Keratinocyte (primary cell): Measurements from ENCODE around the gene MOSMO. TPM values are rescaled to one million over a fixed set of nuclear protein-coding genes. Genes with fewer than 3 reads are reported as not detected.

Experiments
- DNase-seq: peaks from one replicate; pipeline ENCODE4 v3.0.0-alpha.2; 2011; ENCODE audit warnings: low read depth, missing footprints, low spot score
- FAIRE-seq: peaks from 2 replicates; lab custom pipeline; 2011; peaks lifted over from hg19 to GRCh38; lab: Jason Lieb, UNC
- H2AFZ ChIP-seq: 2 replicates; pipeline ENCODE4 v1.6.0; 2012; ENCODE audit warnings: low read length, control low read depth, inconsistent platforms; ENCODE audit not compliant: control insufficient read depth
- H3K27ac ChIP-seq: 2 replicates; pipeline ENCODE4 v1.5.1; 2011; ENCODE audit warnings: low read length; ENCODE audit not compliant: control insufficient read depth, insufficient read depth
- H3K27me3 ChIP-seq: 3 replicates; pipeline ENCODE4 v1.6.0; 2011; ENCODE audit warnings: low read length; ENCODE audit not compliant: control insufficient read depth, insufficient read depth; ENCODE audit errors: extremely low read depth
- H3K36me3 ChIP-seq, 2 experiments: 2 replicates in 1 of 2; 3 replicates in 1 of 2; pipeline ENCODE4 v1.5.1; 2011; ENCODE audit warnings: low read length in 2 of 2, mild to moderate bottlenecking in 1 of 2; ENCODE audit not compliant: control insufficient read depth in 2 of 2, insufficient read depth in 2 of 2; ENCODE audit errors: extremely low read depth in 1 of 2
- H3K4me1 ChIP-seq: 3 replicates; pipeline ENCODE4 v1.5.1; 2011; ENCODE audit warnings: low read length; ENCODE audit not compliant: control insufficient read depth, insufficient read depth; ENCODE audit errors: extremely low read depth
- H3K4me2 ChIP-seq: 3 replicates; pipeline ENCODE4 v1.6.0; 2011; ENCODE audit warnings: low read depth, low read length; ENCODE audit not compliant: control insufficient read depth, insufficient read depth; ENCODE audit errors: extremely low read depth
- H3K4me3 ChIP-seq, 3 experiments: fragments of 200-600 bp in 1 of 3; sonication (generic) in 1 of 3; 2 replicates in 2 of 3; 3 replicates in 1 of 3; pipeline ENCODE4 v1.5.1; 2011 to 2016; ENCODE audit warnings: low read length in 3 of 3, mild to moderate bottlenecking in 3 of 3, control low read depth in 2 of 3, inconsistent platforms in 1 of 3, low read depth in 1 of 3, mixed read lengths in 1 of 3, mixed run types in 1 of 3, moderate library complexity in 1 of 3; ENCODE audit not compliant: control insufficient read depth in 2 of 3, insufficient read depth in 2 of 3; ENCODE audit errors: extremely low read depth in 1 of 3
- H3K79me2 ChIP-seq: 2 replicates; pipeline ENCODE4 v1.6.0; 2012; ENCODE audit warnings: low read length; ENCODE audit not compliant: control insufficient read depth, insufficient read depth
- H3K9ac ChIP-seq: 3 replicates; pipeline ENCODE4 v1.6.0; 2011; ENCODE audit warnings: low read length; ENCODE audit not compliant: control insufficient read depth, insufficient read depth; ENCODE audit errors: extremely low read depth
- H3K9me1 ChIP-seq: 3 replicates; pipeline ENCODE4 v1.6.0; 2011; ENCODE audit warnings: low read length; ENCODE audit not compliant: control insufficient read depth, insufficient read depth; ENCODE audit errors: extremely low read depth
- H3K9me3 ChIP-seq: 2 replicates; pipeline ENCODE4 v1.5.1; 2012; ENCODE audit warnings: low read depth, low read length; ENCODE audit not compliant: control insufficient read depth
- H4K20me1 ChIP-seq: 3 replicates; pipeline ENCODE4 v1.6.0; 2011; ENCODE audit warnings: low read length; ENCODE audit not compliant: control insufficient read depth, insufficient read depth; ENCODE audit errors: extremely low read depth
- EZH2 ChIP-seq: IDR thresholded peaks from one replicate; pipeline ENCODE4 v1.6.1; 2012; ENCODE audit warnings: inconsistent platforms, mild to moderate bottlenecking, low read length, moderate library complexity
- dilution Hi-C: fragments of 300-500 bp; cut with MboI; formaldehyde crosslinking; loops from one replicate; pipeline ENCODE4 v1.7.0; 2020; ENCODE audit warnings: low sequenced_read_pairs; ENCODE audit not compliant: extremely low pct_ligation_motif_present
- polyA plus RNA-seq, 5 experiments: library from polyadenylated mRNA; depleted of rRNA in 3 of 5; stranded (reverse) in 3 of 5; stranded (forward) in 1 of 5; unstranded in 1 of 5; fragments of >200 nt; gene quantifications; 1 replicate in 1 of 5; 2 replicates in 3 of 5; 3 replicates in 1 of 5; pipeline versions ENCODE4 v1.2.1 to v1.2.3, GENCODE V29; 2011 to 2012; ENCODE audit warnings: missing spikeins in 2 of 5, low read depth in 1 of 5, low replicate concordance in 1 of 5
- TF ChIP-seq, protein P1 (sequence below), 3 experiments: IDR thresholded peaks in 1 of 3; conservative IDR thresholded peaks in 1 of 3; optimal IDR thresholded peaks in 1 of 3; 2 replicates in 2 of 3; 3 replicates in 1 of 3; pipeline versions ENCODE3 to v1.5.1; 2011; ENCODE audit warnings: low read length in 3 of 3, mild to moderate bottlenecking in 3 of 3, moderate library complexity in 2 of 3, control low read depth in 1 of 3, inconsistent platforms in 1 of 3; ENCODE audit not compliant: insufficient read depth in 2 of 3; ENCODE audit errors: extremely low read depth in 1 of 3

MOSMO gene
- polyA plus RNA-seq, 1 donor (not counting 4 experiments of a cell fraction or from before 2014, with no cell fraction given), result 26.2 TPM

- no peak overlapping the region for H3K4me3 ChIP-seq
These were observed 1.3 kb upstream of the MOSMO start for GRCh38 chr16:22006636-22007035.

GRCh38 chr16:22007159-22007508 lies 777 bp upstream of the MOSMO start:
- FAIRE-seq, result no peak
- peaks cover 47% of the 10 kb centered on the region for H3K79me2 ChIP-seq

More at GRCh38 chr16:22006636-22007035, 1.3 kb upstream of the MOSMO start:
- H3K9ac ChIP-seq, result no peak overlapping the region
- no peak overlapping the region for H3K27ac ChIP-seq
- peaks cover 2% of the 10 kb centered on the region for H3K9me1 ChIP-seq
- peaks cover 0 to 3% of the 10 kb centered on the region in 2 experiments for H3K36me3 ChIP-seq
- TF ChIP-seq EZH2, result no peak
- TF ChIP-seq, protein P1, sequence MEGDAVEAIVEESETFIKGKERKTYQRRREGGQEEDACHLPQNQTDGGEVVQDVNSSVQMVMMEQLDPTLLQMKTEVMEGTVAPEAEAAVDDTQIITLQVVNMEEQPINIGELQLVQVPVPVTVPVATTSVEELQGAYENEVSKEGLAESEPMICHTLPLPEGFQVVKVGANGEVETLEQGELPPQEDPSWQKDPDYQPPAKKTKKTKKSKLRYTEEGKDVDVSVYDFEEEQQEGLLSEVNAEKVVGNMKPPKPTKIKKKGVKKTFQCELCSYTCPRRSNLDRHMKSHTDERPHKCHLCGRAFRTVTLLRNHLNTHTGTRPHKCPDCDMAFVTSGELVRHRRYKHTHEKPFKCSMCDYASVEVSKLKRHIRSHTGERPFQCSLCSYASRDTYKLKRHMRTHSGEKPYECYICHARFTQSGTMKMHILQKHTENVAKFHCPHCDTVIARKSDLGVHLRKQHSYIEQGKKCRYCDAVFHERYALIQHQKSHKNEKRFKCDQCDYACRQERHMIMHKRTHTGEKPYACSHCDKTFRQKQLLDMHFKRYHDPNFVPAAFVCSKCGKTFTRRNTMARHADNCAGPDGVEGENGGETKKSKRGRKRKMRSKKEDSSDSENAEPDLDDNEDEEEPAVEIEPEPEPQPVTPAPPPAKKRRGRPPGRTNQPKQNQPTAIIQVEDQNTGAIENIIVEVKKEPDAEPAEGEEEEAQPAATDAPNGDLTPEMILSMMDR (optimal IDR thresholded peaks at IDR 0.05 in 1 of 3, IDR thresholded peaks at IDR 0.05 in 1 of 3, conservative IDR thresholded peaks at IDR 0.05 in 1 of 3; ENCODE audit: extremely low read depth in 1 of 3, insufficient read depth in 2 of 3, low read length in 3 of 3), result no peak
- DNase-seq (no peak), FAIRE-seq (no peak)
- peaks cover 42% of the 10 kb centered on the region for H3K79me2 ChIP-seq
- no peaks in the 10 kb centered on the region for H3K27me3 ChIP-seq
- dilution Hi-C loops, result no loop called here
- H3K4me2 ChIP-seq, result peak overlapping the region; percentile 87
- H2AFZ ChIP-seq, result no peak overlapping the region
- H3K9me3 ChIP-seq, result no peaks in the 10 kb centered on the region
- peaks cover 3% of the 10 kb centered on the region for H4K20me1 ChIP-seq
- peaks cover 25% of the 10 kb centered on the region for H3K4me1 ChIP-seq

More at GRCh38 chr16:22007159-22007508, 777 bp upstream of the MOSMO start:
- Histone ChIP-seq H3K4me2 (peak overlapping the region; percentile 87), H3K36me3 (peaks cover 0 to 3% of the 10 kb centered on the region in 2 experiments), H3K4me3 (peak overlapping the region; percentile 73 to 91 (median 78)), H4K20me1 (peaks cover 7% of the 10 kb centered on the region), H3K9me3 (no peaks in the 10 kb centered on the region), H3K9ac (peak overlapping the region; percentile 81), H3K4me1 (peaks cover 24% of the 10 kb centered on the region), H3K27ac (peak overlapping the region; percentile 75), H2AFZ (peak overlapping the region; percentile 27), H3K27me3 (no peaks in the 10 kb centered on the region), H3K9me1 (peaks cover 2% of the 10 kb centered on the region)
- no peak for DNase-seq
- dilution Hi-C loops, result no loop called here
- TF ChIP-seq EZH2, result no peak
- TF ChIP-seq, protein P1 (optimal IDR thresholded peaks at IDR 0.05 in 1 of 3, IDR thresholded peaks at IDR 0.05 in 1 of 3, conservative IDR thresholded peaks at IDR 0.05 in 1 of 3; ENCODE audit: extremely low read depth in 1 of 3, insufficient read depth in 2 of 3, low read length in 3 of 3), result no peak
